Measurements from ENCODE around the gene FBXW7. TPM values are rescaled to one million over a fixed set of nuclear protein-coding genes. Genes with fewer than 3 reads are reported as not detected.

The FBXW7 gene
- total RNA-seq, 1 experiment from 2014 or later, result 33.5 TPM

DNA sequence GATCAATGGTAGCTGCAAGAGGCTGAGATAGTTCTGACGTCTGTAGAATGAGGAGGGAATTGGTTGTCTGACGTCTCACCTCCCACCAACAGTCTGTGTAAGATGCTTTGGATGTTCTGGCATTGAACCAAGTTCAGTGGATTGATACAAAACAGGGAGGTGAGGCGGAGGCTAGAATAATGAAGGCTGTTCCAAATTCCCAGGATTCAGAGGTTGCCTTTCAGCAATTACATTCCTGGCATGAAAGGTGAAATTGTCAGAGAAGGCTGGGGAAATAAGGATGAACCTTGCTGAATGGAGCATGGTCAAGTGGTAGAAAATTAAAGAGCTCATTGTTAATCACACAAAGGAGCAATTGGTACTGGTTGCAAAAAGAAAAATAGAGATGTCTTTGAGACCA lies 241.6 kb downstream of the FBXW7 start:
- ChIA-PET CTCF (no interaction called here), POLR2A (ENCODE audit: low non-redundant PET) (interaction anchor here (0.7 kb wide), 1 partner anchor 12 kb away, joined by 3 read pairs; no protein-coding TSS in a partner anchor)
- no peak for DNase-seq (ENCODE audit: low spot score)
- Histone ChIP-seq H3K4me1 (ENCODE audit: insufficient read depth, low read length, poor library complexity, severe bottlenecking) (no peaks in the 10 kb centered on the region), H3K27me3 (replicated peaks; ENCODE audit: insufficient read depth, low read depth, low read length, poor library complexity) (no peaks in the 10 kb centered on the region), H3K27ac (ENCODE audit: low read depth, low read length, poor library complexity, severe bottlenecking) (no peak overlapping the region), H3K36me3 (ENCODE audit: insufficient read depth, low read length, poor library complexity, severe bottlenecking) (no peaks in the 10 kb centered on the region), H3K9me3 (ENCODE audit: low read depth, low read length, poor library complexity, severe bottlenecking) (no peaks in the 10 kb centered on the region), H3K4me3 (ENCODE audit: low read depth, low read length, poor library complexity, severe bottlenecking) (no peak overlapping the region)
- TF ChIP-seq, protein P1, sequence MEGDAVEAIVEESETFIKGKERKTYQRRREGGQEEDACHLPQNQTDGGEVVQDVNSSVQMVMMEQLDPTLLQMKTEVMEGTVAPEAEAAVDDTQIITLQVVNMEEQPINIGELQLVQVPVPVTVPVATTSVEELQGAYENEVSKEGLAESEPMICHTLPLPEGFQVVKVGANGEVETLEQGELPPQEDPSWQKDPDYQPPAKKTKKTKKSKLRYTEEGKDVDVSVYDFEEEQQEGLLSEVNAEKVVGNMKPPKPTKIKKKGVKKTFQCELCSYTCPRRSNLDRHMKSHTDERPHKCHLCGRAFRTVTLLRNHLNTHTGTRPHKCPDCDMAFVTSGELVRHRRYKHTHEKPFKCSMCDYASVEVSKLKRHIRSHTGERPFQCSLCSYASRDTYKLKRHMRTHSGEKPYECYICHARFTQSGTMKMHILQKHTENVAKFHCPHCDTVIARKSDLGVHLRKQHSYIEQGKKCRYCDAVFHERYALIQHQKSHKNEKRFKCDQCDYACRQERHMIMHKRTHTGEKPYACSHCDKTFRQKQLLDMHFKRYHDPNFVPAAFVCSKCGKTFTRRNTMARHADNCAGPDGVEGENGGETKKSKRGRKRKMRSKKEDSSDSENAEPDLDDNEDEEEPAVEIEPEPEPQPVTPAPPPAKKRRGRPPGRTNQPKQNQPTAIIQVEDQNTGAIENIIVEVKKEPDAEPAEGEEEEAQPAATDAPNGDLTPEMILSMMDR (conservative IDR thresholded peaks at IDR 0.05; ENCODE audit: low read depth, low read length), result no peak
- no peak for TF ChIP-seq EZH2 (IDR thresholded peaks at IDR 0.05; ENCODE audit: borderline replicate concordance, low read depth, low read length, poor library complexity, severe bottlenecking)
- no TSS peak for BruUV-seq (replicated peaks)
- intact Hi-C loops (cut with micrococcal nuclease; ENCODE audit: unreplicated experiment), result no loop called here

DNA sequence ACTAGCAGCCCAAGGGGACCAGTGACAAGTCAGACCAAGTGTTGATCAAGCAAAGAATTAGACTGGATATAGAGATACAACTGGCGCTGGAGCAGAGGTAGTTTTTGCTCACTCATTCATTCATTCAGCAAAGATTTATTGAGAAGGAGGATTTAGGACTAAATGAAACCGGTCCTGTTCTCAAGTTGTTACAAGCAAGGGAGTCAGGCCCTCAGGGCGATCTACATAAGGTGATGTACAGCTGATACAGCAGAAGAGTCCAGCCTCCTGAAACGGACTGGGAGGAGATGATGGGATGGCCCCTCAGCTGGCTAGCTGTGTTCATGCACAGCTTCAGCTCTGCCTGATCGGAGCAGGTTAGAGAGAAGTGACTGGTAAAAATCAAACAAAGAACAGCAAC lies 242.4 kb downstream of the FBXW7 start:
- TF ChIP-seq, protein P1 (conservative IDR thresholded peaks at IDR 0.05; ENCODE audit: low read depth, low read length), result no peak
- no peak for TF ChIP-seq EZH2 (IDR thresholded peaks at IDR 0.05; ENCODE audit: borderline replicate concordance, low read depth, low read length, poor library complexity, severe bottlenecking)
- no peak for DNase-seq (ENCODE audit: low spot score)
- Histone ChIP-seq H3K4me1 (ENCODE audit: insufficient read depth, low read length, poor library complexity, severe bottlenecking) (no peaks in the 10 kb centered on the region), H3K9me3 (ENCODE audit: low read depth, low read length, poor library complexity, severe bottlenecking) (no peaks in the 10 kb centered on the region), H3K36me3 (ENCODE audit: insufficient read depth, low read length, poor library complexity, severe bottlenecking) (no peaks in the 10 kb centered on the region), H3K27ac (ENCODE audit: low read depth, low read length, poor library complexity, severe bottlenecking) (no peak overlapping the region), H3K27me3 (replicated peaks; ENCODE audit: insufficient read depth, low read depth, low read length, poor library complexity) (no peaks in the 10 kb centered on the region), H3K4me3 (ENCODE audit: low read depth, low read length, poor library complexity, severe bottlenecking) (no peak overlapping the region)
- CTCF ChIA-PET, result no interaction called here
- POLR2A ChIA-PET (ENCODE audit: low non-redundant PET), result no interaction called here
- no TSS peak for BruUV-seq (replicated peaks)
- intact Hi-C loops (cut with micrococcal nuclease; ENCODE audit: unreplicated experiment), result no loop called here

DNA sequence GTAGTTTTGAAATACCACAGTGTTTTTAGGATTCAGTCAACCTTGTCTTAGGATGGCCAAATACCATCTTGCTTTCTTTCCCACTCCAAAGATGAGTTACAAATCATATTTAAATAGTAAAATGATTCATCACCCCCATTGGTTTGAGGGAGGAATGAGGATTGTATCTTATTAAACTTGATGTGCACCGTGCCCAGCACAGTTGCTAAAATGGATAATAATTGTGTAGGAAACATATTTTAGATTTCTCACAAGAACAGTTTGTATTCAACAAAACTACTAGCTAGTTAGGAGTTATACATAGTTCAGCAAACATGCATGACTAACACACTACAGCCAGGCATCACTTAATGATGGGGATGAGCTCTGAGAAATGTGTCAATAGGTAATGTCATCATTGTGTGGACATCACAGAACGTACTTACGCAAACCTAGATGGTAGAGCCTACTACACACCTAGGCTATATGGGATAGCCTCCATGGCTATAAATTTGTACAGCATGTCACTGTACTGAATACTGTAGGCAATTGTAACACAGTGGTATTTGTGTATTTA lies 245.4 kb downstream of the FBXW7 start:
- Histone ChIP-seq H3K27ac (ENCODE audit: low read depth, low read length, poor library complexity, severe bottlenecking) (no peak overlapping the region), H3K36me3 (ENCODE audit: insufficient read depth, low read length, poor library complexity, severe bottlenecking) (no peaks in the 10 kb centered on the region), H3K4me3 (ENCODE audit: low read depth, low read length, poor library complexity, severe bottlenecking) (no peak overlapping the region), H3K27me3 (replicated peaks; ENCODE audit: insufficient read depth, low read depth, low read length, poor library complexity) (no peaks in the 10 kb centered on the region), H3K4me1 (ENCODE audit: insufficient read depth, low read length, poor library complexity, severe bottlenecking) (no peaks in the 10 kb centered on the region), H3K9me3 (ENCODE audit: low read depth, low read length, poor library complexity, severe bottlenecking) (no peaks in the 10 kb centered on the region)
- DNase-seq (ENCODE audit: low spot score), result no peak
- ChIA-PET POLR2A (ENCODE audit: low non-redundant PET) (interaction anchor here (0.5 kb wide), 1 partner anchor 12 kb away, joined by 3 read pairs; no protein-coding TSS in a partner anchor), CTCF (no interaction called here)
- intact Hi-C loops (cut with micrococcal nuclease; ENCODE audit: unreplicated experiment), result no loop called here
- no peak for TF ChIP-seq EZH2 (IDR thresholded peaks at IDR 0.05; ENCODE audit: borderline replicate concordance, low read depth, low read length, poor library complexity, severe bottlenecking)
- TF ChIP-seq, protein P1 (conservative IDR thresholded peaks at IDR 0.05; ENCODE audit: low read depth, low read length), result no peak
- BruUV-seq (replicated peaks), result no TSS peak
